HEK293 (cell line): ENCODE results near the gene CSF3.
A peak's percentile ranks its signal among the peaks of the same experiment; 100 is the strongest.

Source experiments
- WT1 ChIP-seq: fragments of 450-650 bp; formaldehyde crosslinking; IDR thresholded peaks from 2 replicates; pipeline ENCODE4 v1.5.1; 2016; ENCODE audit warnings: missing biosample characterization, missing genetic modification characterization
- YY2 ChIP-seq: fragments of 450-650 bp; formaldehyde crosslinking; IDR thresholded peaks from 2 replicates; pipeline ENCODE4 v1.5.1; 2016; ENCODE audit warnings: missing biosample characterization, missing genetic modification characterization
- ZNF138 ChIP-seq: fragments of 450-650 bp; formaldehyde crosslinking; IDR thresholded peaks from 2 replicates; pipeline ENCODE4 v1.5.1; 2016; ENCODE audit warnings: missing biosample characterization, missing genetic modification characterization, borderline replicate concordance
- ZNF140 ChIP-seq: fragments of 450-650 bp; formaldehyde crosslinking; IDR thresholded peaks from 2 replicates; pipeline ENCODE4 v1.5.1; 2016; ENCODE audit warnings: missing biosample characterization, missing genetic modification characterization
- ZNF184 ChIP-seq: fragments of 450-650 bp; IDR thresholded peaks from 2 replicates; pipeline ENCODE4 v1.5.1; 2018; ENCODE audit warnings: missing biosample characterization, mild to moderate bottlenecking, missing genetic modification characterization
- ZNF211 ChIP-seq: fragments of 450-650 bp; formaldehyde crosslinking; IDR thresholded peaks from 2 replicates; pipeline ENCODE4 v1.5.1; 2016; ENCODE audit warnings: low read depth, missing biosample characterization, missing genetic modification characterization
- ZNF214 ChIP-seq: fragments of 450-650 bp; formaldehyde crosslinking; IDR thresholded peaks from 2 replicates; pipeline ENCODE4 v1.5.1; 2017; ENCODE audit warnings: missing biosample characterization, mild to moderate bottlenecking, missing genetic modification characterization, borderline replicate concordance
- ZNF404 ChIP-seq: fragments of 450-650 bp; formaldehyde crosslinking; IDR thresholded peaks from 2 replicates; pipeline ENCODE4 v1.5.1; 2017; ENCODE audit warnings: missing biosample characterization, missing genetic modification characterization
- ZNF501 ChIP-seq: fragments of 450-650 bp; formaldehyde crosslinking; IDR thresholded peaks from 2 replicates; pipeline ENCODE4 v1.5.1; 2016; ENCODE audit warnings: missing biosample characterization, missing genetic modification characterization
- ZNF776 ChIP-seq: fragments of 450-650 bp; formaldehyde crosslinking; IDR thresholded peaks from 2 replicates; pipeline ENCODE4 v1.5.0; 2017; ENCODE audit warnings: missing biosample characterization, missing genetic modification characterization, borderline replicate concordance
- ZNF830 ChIP-seq: fragments of 450-650 bp; IDR thresholded peaks from 2 replicates; pipeline ENCODE4 v1.5.0; 2018; ENCODE audit warnings: missing biosample characterization, missing genetic modification characterization, low read depth, mild to moderate bottlenecking, moderate library complexity
- TF ChIP-seq, protein P1 (sequence below): fragments of 450-650 bp; formaldehyde crosslinking; IDR thresholded peaks from 2 replicates; pipeline ENCODE4 v1.5.1; 2017; ENCODE audit warnings: missing biosample characterization, missing genetic modification characterization
- TF ChIP-seq, protein P2 (sequence below): fragments of 450-650 bp; formaldehyde crosslinking; IDR thresholded peaks from 2 replicates; pipeline ENCODE4 v1.5.1; 2016; ENCODE audit warnings: missing biosample characterization, missing genetic modification characterization
- TF ChIP-seq, protein P3 (sequence below): fragments of 450-650 bp; IDR thresholded peaks from 2 replicates; pipeline ENCODE4 v1.5.1; 2018; ENCODE audit warnings: missing biosample characterization, mild to moderate bottlenecking, missing genetic modification characterization
- TF ChIP-seq, protein P4 (sequence below): fragments of 450-650 bp; formaldehyde crosslinking; IDR thresholded peaks from 2 replicates; pipeline ENCODE4 v1.5.1; 2016; ENCODE audit warnings: missing biosample characterization, missing genetic modification characterization
- TF ChIP-seq, protein P5 (sequence below): fragments of 450-650 bp; formaldehyde crosslinking; conservative IDR thresholded peaks from 2 replicates; pipeline ENCODE4 v1.5.1; 2016; ENCODE audit warnings: low read depth, missing biosample characterization, missing genetic modification characterization
- TF ChIP-seq, protein P6 (sequence below): fragments of 450-650 bp; formaldehyde crosslinking; IDR thresholded peaks from 2 replicates; pipeline ENCODE4 v1.5.1; 2016; ENCODE audit warnings: missing biosample characterization, missing genetic modification characterization
- TF ChIP-seq, protein P7 (sequence below): fragments of 450-650 bp; IDR thresholded peaks from 2 replicates; pipeline ENCODE4 v1.5.1; 2018; ENCODE audit warnings: missing biosample characterization, missing genetic modification characterization

CSF3 gene

DNA sequence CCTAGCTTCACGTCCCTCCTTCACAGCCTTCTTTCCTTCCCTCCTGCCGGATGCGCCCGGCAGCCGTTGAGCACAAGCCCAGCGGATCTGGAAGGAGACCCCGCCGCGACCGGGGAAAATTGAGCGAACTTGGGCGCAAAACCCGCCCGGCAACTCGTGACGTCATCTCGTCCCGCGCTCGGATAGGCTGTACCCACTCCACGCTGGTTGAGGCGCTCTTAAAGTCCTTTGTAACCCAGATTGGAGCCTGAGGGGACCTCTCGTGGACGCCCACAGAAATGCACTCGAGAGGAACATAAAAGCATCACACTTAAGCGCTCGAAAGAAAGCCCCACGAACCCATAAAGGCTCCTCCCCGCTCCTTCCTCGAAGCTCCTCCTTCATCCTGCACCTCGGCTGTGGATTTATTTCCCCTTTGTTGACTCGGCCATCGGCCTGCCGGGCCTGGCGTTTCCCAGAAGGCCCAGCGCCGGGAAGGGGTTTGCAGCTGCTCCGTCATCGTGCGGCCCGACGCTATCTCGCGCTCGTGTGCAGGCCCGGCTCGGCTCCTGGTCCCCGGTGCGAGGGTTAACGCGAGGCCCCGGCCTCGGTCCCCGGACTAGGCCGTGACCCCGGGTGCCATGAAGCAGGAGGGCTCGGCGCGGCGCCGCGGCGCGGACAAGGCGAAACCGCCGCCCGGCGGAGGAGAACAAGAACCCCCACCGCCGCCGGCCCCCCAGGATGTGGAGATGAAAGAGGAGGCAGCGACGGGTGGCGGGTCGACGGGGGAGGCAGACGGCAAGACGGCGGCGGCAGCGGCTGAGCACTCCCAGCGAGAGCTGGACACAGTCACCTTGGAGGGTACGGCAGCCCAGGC lies 34.7 kb upstream of the CSF3 start, which contains the start of gene PSMD3 (continued):
- TF ChIP-seq, protein P1, sequence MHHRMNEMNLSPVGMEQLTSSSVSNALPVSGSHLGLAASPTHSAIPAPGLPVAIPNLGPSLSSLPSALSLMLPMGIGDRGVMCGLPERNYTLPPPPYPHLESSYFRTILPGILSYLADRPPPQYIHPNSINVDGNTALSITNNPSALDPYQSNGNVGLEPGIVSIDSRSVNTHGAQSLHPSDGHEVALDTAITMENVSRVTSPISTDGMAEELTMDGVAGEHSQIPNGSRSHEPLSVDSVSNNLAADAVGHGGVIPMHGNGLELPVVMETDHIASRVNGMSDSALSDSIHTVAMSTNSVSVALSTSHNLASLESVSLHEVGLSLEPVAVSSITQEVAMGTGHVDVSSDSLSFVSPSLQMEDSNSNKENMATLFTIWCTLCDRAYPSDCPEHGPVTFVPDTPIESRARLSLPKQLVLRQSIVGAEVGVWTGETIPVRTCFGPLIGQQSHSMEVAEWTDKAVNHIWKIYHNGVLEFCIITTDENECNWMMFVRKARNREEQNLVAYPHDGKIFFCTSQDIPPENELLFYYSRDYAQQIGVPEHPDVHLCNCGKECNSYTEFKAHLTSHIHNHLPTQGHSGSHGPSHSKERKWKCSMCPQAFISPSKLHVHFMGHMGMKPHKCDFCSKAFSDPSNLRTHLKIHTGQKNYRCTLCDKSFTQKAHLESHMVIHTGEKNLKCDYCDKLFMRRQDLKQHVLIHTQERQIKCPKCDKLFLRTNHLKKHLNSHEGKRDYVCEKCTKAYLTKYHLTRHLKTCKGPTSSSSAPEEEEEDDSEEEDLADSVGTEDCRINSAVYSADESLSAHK = peak; percentile 20; the same call in 1 of the 2 replicates
- TF ChIP-seq, protein P2, sequence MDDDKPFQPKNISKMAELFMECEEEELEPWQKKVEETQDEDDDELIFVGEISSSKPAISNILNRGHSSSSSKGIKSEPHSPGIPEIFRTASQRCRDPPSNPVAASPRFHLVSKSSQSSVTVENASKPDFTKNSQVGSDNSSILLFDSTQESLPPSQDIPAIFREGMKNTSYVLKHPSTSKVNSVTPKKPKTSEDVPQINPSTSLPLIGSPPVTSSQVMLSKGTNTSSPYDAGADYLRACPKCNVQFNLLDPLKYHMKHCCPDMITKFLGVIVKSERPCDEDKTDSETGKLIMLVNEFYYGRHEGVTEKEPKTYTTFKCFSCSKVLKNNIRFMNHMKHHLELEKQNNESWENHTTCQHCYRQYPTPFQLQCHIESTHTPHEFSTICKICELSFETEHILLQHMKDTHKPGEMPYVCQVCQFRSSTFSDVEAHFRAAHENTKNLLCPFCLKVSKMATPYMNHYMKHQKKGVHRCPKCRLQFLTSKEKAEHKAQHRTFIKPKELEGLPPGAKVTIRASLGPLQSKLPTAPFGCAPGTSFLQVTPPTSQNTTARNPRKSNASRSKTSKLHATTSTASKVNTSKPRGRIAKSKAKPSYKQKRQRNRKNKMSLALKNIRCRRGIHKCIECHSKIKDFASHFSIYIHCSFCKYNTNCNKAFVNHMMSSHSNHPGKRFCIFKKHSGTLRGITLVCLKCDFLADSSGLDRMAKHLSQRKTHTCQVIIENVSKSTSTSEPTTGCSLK (tag by site-specific recombination) = no peak
- TF ChIP-seq ZNF138 (tag by site-specific recombination) (no peak), ZNF830 (no peak), ZNF140 (tag by site-specific recombination) (no peak), ZNF404 (tag by site-specific recombination) (no peak), WT1 (peak; percentile 37; the same call in 1 of the 2 replicates), ZNF776 (tag by site-specific recombination) (no peak), YY2 (tag by site-specific recombination) (peak; percentile 83), ZNF214 (tag by site-specific recombination) (no peak), ZNF211 (tag by site-specific recombination) (no peak), ZNF501 (tag by site-specific recombination) (peak; percentile 98), ZNF184 (tag by site-specific recombination) (peak; percentile 87; the same call in 1 of the 2 replicates)
- TF ChIP-seq, protein P3, sequence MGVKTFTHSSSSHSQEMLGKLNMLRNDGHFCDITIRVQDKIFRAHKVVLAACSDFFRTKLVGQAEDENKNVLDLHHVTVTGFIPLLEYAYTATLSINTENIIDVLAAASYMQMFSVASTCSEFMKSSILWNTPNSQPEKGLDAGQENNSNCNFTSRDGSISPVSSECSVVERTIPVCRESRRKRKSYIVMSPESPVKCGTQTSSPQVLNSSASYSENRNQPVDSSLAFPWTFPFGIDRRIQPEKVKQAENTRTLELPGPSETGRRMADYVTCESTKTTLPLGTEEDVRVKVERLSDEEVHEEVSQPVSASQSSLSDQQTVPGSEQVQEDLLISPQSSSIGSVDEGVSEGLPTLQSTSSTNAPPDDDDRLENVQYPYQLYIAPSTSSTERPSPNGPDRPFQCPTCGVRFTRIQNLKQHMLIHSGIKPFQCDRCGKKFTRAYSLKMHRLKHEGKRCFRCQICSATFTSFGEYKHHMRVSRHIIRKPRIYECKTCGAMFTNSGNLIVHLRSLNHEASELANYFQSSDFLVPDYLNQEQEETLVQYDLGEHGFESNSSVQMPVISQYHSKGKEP = peak; percentile 74
- TF ChIP-seq, protein P4, sequence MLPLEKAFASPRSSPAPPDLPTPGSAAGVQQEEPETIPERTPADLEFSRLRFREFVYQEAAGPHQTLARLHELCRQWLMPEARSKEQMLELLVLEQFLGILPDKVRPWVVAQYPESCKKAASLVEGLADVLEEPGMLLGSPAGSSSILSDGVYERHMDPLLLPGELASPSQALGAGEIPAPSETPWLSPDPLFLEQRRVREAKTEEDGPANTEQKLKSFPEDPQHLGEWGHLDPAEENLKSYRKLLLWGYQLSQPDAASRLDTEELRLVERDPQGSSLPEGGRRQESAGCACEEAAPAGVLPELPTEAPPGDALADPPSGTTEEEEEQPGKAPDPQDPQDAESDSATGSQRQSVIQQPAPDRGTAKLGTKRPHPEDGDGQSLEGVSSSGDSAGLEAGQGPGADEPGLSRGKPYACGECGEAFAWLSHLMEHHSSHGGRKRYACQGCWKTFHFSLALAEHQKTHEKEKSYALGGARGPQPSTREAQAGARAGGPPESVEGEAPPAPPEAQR (tag by site-specific recombination) = peak; percentile 63; the same call in 1 of the 2 replicates
- TF ChIP-seq, protein P5, sequence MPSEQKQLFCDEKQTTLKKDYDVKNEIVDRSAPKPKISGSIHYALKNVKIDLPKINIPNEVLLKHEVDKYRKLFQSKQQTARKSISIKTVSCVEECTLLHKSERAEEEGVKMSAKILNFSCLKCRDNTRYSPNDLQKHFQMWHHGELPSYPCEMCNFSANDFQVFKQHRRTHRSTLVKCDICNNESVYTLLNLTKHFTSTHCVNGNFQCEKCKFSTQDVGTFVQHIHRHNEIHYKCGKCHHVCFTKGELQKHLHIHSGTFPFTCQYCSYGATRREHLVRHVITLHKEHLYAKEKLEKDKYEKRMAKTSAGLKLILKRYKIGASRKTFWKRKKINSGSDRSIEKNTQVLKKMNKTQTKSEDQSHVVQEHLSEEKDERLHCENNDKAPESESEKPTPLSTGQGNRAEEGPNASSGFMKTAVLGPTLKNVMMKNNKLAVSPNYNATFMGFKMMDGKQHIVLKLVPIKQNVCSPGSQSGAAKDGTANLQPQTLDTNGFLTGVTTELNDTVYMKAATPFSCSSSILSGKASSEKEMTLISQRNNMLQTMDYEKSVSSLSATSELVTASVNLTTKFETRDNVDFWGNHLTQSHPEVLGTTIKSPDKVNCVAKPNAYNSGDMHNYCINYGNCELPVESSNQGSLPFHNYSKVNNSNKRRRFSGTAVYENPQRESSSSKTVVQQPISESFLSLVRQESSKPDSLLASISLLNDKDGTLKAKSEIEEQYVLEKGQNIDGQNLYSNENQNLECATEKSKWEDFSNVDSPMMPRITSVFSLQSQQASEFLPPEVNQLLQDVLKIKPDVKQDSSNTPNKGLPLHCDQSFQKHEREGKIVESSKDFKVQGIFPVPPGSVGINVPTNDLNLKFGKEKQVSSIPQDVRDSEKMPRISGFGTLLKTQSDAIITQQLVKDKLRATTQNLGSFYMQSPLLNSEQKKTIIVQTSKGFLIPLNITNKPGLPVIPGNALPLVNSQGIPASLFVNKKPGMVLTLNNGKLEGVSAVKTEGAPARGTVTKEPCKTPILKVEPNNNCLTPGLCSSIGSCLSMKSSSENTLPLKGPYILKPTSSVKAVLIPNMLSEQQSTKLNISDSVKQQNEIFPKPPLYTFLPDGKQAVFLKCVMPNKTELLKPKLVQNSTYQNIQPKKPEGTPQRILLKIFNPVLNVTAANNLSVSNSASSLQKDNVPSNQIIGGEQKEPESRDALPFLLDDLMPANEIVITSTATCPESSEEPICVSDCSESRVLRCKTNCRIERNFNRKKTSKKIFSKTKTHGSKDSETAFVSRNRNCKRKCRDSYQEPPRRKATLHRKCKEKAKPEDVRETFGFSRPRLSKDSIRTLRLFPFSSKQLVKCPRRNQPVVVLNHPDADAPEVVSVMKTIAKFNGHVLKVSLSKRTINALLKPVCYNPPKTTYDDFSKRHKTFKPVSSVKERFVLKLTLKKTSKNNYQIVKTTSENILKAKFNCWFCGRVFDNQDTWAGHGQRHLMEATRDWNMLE (tag by site-specific recombination) = peak; percentile 75
- TF ChIP-seq, protein P6, sequence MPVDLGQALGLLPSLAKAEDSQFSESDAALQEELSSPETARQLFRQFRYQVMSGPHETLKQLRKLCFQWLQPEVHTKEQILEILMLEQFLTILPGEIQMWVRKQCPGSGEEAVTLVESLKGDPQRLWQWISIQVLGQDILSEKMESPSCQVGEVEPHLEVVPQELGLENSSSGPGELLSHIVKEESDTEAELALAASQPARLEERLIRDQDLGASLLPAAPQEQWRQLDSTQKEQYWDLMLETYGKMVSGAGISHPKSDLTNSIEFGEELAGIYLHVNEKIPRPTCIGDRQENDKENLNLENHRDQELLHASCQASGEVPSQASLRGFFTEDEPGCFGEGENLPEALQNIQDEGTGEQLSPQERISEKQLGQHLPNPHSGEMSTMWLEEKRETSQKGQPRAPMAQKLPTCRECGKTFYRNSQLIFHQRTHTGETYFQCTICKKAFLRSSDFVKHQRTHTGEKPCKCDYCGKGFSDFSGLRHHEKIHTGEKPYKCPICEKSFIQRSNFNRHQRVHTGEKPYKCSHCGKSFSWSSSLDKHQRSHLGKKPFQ (tag by site-specific recombination) = no peak
- TF ChIP-seq, protein P7, sequence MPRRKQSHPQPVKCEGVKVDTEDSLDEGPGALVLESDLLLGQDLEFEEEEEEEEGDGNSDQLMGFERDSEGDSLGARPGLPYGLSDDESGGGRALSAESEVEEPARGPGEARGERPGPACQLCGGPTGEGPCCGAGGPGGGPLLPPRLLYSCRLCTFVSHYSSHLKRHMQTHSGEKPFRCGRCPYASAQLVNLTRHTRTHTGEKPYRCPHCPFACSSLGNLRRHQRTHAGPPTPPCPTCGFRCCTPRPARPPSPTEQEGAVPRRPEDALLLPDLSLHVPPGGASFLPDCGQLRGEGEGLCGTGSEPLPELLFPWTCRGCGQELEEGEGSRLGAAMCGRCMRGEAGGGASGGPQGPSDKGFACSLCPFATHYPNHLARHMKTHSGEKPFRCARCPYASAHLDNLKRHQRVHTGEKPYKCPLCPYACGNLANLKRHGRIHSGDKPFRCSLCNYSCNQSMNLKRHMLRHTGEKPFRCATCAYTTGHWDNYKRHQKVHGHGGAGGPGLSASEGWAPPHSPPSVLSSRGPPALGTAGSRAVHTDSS (tag by site-specific recombination) = peak; percentile 32; the same call in 1 of the 2 replicates
